ENCODE results near the gene CTSA.
A peak's percentile ranks its signal among the peaks of the same experiment; 100 is the strongest.
"Not testable (repeated sequence)": the region's sequence is repeated elsewhere in the genome, so short reads cannot be mapped to it uniquely, and the experiment has no call there.

The CTSA gene

GRCh38 chr20:45925821-45926506, 34.8 kb downstream of the CTSA start:
- TF ChIP-seq, protein P1, sequence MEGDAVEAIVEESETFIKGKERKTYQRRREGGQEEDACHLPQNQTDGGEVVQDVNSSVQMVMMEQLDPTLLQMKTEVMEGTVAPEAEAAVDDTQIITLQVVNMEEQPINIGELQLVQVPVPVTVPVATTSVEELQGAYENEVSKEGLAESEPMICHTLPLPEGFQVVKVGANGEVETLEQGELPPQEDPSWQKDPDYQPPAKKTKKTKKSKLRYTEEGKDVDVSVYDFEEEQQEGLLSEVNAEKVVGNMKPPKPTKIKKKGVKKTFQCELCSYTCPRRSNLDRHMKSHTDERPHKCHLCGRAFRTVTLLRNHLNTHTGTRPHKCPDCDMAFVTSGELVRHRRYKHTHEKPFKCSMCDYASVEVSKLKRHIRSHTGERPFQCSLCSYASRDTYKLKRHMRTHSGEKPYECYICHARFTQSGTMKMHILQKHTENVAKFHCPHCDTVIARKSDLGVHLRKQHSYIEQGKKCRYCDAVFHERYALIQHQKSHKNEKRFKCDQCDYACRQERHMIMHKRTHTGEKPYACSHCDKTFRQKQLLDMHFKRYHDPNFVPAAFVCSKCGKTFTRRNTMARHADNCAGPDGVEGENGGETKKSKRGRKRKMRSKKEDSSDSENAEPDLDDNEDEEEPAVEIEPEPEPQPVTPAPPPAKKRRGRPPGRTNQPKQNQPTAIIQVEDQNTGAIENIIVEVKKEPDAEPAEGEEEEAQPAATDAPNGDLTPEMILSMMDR (IDR thresholded peaks at IDR 0.05; ENCODE audit: low read length, missing control alignments), result no peak
- DNase-seq (ENCODE audit: low read depth), result no peak
- no peak overlapping the region for H3K4me3 ChIP-seq (replicated peaks; ENCODE audit: low read depth, low read length)

DNA sequence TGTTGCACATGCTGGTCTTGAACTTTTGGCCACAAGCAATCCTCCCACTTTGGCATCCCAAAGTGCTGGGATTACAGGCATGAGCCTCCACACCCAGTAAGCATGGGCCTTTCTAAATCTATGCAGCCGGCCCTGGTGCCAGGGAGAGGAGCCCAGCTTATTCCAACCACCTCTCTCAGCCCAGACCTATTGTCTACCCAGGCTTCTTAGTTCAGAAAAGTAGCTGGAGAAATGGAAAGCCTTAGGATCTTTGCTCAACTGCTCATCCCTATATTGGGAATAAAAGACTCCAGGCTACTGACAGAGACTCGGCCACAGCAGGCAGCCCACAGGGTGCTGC, 35.6 kb downstream of the CTSA start:
- TF ChIP-seq, protein P1 (IDR thresholded peaks at IDR 0.05; ENCODE audit: low read length, missing control alignments), result no peak
- no peak overlapping the region for H3K4me3 ChIP-seq (replicated peaks; ENCODE audit: low read depth, low read length)
- DNase-seq (ENCODE audit: low read depth), result no peak

GRCh38 chr20:45927071-45927878, 36.1 kb downstream of the CTSA start:
- no peak for DNase-seq (ENCODE audit: low read depth)
- no peak overlapping the region for H3K4me3 ChIP-seq (replicated peaks; ENCODE audit: low read depth, low read length)
- TF ChIP-seq, protein P1 (IDR thresholded peaks at IDR 0.05; ENCODE audit: low read length, missing control alignments), result no peak

DNA sequence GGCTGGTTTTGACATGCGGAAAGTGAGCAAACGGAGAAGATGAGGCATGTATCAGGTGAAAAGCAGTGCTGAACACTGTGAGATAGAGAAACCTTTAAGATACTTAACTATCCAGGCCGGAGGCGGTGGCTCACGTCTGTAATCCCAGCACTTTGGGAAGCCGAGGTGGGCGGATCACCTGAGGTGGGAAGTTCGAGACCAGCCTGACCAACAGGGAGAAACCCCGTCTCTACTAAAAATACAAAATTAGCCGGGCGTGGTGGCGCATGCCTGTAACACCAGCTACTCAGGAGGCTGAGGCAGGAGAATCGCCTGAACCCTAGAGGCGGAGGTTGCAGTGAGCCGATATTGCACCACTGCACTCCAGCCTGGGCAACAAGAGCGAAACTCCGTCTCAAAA, 40.5 kb downstream of the CTSA start:
- not testable (repeated sequence) for H3K4me3 ChIP-seq (replicated peaks; ENCODE audit: low read depth, low read length); DNase-seq (ENCODE audit: low read depth)

- H3K4me3 ChIP-seq (replicated peaks; ENCODE audit: low read depth, low read length), result peak overlapping the region; percentile 97
- peak; percentile 74 for DNase-seq (ENCODE audit: low read depth)
- TF ChIP-seq, protein P1 (IDR thresholded peaks at IDR 0.05; ENCODE audit: low read length, missing control alignments), result peak; percentile 26
Measured at GRCh38 chr20:45933266-45934045, 42.3 kb downstream of the CTSA start.

GRCh38 chr20:45934046-45934585, 43.0 kb downstream of the CTSA start:
- TF ChIP-seq, protein P1 (IDR thresholded peaks at IDR 0.05; ENCODE audit: low read length, missing control alignments), result no peak
- peak overlapping the region; percentile 97 for H3K4me3 ChIP-seq (replicated peaks; ENCODE audit: low read depth, low read length)
- DNase-seq (ENCODE audit: low read depth), result peak; percentile 57
